NCI-H1694 (cell line): Measurements from ENCODE around the gene TAS2R1.

Experiments used
- DNase-seq: peaks from one replicate; lab custom pipeline; 2025; lab: John Stamatoyannopoulos, UW

The TAS2R1 gene

DNA sequence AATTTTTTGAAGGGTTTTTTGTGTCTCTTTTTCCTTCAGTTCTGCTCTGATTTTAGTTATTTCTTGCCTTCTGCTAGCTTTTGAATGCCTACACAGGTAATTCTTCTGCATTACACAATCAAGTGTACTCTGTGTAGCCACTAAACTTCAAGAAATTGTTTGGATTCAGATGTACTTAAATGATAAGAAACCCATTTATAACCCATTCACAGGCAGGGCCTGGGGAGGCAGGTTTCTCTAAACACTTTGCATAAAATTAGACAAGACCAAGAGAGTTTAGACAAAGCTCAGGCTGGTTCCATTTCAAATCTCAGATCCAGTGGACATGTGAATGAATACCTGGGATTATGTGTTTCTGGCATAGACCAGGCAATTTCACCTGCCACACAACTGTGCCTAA, 43.0 kb downstream of the TAS2R1 start:
- DNase-seq: no peak

DNA sequence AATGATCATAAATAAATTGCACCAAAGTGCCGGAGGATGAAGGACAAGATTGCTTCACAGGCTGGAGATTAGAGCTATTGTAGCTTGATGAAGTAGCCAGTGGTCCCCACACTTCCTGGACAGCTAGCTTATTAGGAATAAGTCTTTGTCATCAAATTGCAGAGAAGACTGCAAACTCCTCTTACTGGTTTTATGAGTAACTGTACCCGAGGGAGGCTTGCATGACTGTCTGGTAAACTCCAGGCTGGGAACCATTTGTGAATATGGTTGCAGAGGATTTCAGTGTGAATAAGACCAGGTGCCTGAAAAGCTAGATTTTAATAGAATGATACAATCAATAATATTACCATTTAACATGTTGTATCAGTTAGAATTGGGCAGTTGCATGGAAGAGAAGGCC, 47.7 kb downstream of the TAS2R1 start:
- DNase-seq: no peak
